ENCODE results near the gene FRMD8.

FRMD8 gene

DNA sequence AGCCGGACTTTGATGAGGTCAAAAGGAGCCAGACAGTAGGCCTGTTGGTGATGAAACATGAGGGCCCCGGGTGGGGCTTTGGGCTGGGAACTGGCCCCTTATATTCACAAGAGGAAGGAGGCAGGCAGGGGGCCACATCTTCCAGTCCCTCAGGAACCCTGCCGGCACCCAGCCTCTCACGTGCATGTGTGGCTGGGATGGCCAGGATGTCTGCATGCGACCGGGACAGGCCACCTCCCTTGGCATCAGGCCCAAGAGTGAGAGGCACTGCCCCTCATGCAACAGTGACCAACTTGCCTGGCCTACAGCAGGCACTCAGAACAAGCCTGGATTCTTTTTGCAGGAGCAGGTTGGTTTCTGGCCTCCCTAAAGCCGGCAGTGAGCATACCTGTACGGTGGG is 9.4 kb upstream of the FRMD8 start:
- DNase-seq = no peak

DNA sequence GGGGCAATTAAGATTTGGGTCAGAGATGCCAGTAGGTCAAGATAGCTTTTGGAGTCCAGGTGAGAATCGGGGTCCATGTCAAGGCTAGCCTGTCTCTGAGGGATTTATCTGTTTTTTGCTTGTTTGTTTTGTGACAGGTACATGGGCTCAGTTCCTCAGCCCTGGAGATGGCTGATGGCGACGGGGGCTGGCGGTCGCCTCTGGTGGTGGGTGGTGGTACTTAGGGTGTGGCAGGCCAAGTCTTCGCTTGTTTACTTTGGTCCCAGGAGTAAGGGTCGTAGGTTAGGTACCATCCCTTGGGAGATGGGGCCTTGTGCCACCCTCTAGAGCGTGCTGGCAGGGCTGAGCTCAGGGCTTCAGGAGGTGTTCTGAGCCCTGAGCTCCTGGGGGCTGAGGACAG is 8.7 kb upstream of the FRMD8 start:
- DNase-seq = no peak

DNA sequence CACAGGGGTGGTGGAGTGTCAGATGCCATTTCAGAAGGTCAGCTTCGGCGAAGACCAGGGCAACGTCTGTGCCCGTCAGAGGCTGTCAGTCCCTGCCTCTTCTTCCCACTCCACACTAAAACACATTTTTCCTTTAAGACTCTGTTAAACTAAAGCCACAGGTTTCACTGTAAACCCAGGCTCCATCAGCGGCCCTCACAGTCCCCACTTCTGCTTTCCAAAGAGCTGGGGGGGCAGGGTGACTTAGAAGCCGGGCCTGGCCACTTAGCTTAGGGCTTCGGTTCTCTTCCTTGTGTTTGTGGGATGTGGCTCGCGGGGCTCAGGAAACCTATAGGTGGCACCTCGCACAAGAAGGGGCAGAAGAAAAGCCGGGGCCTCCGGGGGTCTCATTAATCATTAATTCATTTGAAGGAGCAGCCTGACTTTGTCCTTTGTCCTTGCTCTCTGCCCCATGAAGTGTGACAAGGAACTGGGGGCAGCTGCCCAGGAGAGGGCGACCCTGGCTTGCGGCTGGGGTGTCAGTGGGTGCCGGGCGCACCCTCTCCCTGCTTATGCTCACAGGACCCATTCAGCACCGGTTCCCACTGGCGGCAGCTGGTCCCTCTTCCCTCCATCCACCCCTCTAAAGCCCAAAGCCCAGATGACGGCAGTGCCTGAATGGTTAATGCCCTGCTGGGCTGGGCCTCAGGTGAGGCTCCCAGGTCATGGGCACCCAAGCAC is 8.1 kb upstream of the FRMD8 start:
- no peak for DNase-seq

DNA sequence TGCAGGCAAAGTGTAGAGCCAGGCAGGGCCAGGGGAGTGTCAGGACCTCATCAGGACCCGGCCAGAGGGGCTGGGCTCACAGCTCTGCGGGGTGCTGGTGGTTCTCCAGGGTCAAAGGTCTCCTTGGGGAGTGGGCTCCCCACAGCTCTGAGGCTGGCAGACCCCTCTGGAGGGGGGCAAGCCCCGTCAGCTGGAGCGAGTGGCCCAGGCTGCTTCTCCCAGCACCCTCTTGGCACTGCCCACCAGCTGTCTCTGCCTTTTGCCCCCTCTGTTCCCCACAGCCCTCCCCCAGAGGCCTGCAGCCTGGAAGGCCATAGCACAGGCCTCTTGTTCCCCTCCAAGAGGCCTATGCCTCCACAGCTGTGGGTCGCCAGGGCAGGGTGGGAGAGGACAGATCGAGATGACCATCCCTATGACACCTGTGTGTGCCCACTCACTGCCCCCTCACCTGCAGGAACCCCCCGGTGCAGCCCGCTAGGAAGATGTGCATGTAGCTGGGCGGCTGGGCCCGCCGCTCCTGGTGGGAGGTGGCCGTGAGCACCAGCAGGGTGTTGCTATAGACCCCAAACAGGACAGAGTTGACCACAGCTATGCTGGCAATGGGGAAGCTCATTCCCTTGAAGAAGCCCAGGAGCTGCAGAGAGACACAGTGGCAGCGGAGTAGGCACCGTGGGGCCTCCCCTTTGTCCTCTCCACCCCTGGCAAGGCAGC is 7.4 kb upstream of the FRMD8 start:
- DNase-seq = no peak

DNA sequence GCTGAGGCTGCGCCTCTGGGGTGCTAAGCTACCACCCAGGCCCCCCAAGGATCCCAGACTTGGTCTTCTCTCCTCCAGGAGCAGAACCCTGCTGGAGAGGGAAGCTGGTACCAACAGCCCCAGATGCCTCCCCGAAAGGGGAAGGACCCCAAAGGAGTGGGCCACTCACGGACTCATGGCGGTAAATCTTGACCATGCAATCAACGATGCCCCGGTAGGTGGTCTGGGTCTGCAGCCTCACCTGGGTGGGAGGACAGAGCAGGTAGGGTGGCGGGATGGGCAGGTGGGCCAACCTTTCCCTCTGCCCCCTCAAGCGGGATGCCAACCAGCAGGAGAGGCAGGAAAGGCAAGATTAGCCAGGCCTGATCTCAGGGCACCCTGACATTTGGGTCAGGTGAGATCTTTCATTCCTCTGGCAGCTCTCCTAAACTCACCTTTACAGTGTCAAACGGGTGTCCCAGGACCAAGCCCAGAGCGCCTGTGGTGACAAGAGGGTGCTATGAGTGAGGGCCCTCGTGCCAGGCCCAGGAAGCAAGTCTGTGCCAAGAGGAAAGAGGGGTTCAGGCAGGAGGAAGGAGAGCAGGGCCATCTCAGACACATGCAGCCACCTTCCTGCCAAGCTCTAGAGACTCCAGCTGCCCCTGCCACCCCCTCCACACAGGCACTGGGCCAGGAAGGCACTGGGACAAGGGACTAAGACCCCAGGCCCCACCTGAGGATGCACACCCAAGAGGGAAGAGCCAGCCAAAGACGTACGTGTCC is 6.6 kb upstream of the FRMD8 start:
- no peak for DNase-seq

DNA sequence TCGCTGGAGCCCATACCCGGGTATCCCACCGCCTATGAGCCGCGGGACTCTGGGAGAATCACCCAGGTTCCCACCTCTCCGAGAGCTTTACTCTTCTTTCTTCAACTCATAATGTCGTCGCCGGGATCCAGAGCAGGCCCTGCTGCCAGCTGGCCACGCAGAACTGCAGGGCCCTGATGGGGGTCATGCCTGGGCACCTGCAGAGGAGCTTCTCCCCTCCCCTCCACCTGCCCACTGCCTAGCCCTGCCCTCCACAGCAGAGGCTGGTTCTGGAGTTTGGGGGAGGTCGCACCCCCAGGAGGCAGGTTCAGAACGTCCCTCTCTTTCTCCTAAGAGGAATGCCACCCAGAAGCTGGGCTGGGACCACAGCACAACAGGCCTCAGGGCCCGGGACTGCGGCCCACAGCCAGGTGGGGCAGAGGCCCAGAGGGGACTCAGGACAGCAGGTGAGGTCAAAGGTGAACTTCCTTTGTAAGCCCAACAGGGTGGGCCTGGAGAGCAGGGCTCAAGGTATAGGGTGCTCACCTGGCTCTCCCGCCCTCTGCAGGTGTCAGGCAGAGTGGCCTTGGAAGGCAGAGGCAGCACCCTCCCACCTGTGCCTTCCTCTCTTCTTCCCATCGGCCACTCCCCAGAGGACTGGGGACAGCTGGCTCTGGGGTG is 5.8 kb upstream of the FRMD8 start:
- no peak for DNase-seq

DNA sequence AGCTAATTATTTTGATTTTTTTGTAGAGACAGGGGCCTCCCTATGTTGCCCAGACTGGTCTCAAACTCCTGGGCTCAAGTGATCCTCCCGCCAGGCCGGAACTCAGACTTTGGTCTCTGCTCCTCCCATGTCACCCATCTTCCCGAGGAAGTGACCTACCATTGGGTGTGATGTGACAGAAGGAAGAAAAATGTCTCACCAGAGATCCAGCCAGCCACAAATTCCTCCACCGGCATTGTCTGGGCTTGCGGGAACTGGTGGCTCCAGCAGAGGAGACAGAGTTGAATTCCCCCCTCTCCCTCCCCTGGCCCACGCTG is 4.8 kb upstream of the FRMD8 start:
- no peak for DNase-seq

DNA sequence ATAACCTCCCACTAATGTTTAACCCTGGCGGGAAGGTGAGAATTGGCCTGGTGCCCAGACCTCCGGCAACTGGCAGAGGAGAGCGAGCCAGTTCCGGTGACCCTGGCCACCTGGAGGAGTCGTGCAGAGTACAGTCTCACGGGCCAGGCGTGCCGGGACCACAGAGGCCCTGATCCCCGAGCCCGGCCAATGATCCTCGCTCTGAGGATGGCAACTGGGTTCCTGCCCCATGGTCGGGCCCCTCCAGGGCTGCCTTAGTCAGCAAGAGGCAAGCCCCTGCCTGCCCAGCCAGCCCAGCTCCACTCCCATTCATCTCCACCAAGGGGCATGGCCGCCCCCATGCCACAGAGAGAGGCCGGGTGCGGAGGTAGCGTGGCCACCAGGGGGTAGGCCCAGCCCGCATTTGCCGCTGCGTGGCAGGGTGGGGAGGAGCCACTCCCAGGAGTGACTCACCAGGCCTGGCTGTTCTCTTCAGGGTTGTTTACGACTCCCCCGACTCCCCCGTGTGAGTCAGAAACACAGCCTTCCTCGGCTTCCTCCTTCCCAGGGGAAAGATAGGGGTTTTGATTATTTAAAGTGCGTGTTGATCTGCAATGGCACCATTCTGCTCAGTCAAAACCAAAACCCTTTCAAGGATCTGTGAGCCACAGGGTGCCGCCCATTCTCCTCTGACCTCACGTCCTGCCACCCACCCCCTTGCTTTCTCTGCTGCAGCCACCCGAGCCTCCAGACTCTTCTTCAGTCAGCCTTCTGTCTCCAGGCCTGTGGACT is 4.2 kb upstream of the FRMD8 start, which contains the start of gene SLC25A45:
TSS of gene SLC25A45 (minus strand) at position 614 of the 771 bp plus-strand sequence. CDS start 695 bp downstream, outside the sequence.
- peak; percentile 89 for DNase-seq

DNA sequence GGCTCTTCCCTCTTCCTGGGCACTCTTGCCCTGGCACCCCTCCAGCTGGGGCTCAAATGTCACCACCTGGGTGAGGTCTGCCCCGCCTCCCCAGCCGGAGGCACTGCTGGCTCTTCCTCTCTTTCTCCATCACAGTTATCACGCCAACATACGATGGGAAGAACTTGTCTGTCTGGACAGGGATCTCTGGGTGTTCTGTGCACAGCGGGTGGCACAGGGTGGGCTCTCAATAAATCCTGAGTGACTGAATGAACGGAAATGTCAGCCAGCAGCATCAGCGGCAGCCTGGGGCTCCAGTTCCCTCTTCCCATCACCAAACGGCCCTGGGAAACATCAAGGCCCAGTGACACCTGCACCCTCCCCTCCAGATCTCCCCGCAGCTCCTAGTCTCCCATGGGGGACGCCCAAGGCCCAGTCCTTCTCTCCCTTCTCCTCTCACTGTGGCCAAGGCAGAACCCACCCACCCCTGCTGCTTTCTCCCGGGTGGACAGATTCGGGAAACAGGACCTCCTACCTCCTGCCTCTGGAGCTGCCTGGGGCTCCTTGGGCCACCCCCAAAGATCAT is 3.6 kb upstream of the FRMD8 start:
- DNase-seq = no peak

DNA sequence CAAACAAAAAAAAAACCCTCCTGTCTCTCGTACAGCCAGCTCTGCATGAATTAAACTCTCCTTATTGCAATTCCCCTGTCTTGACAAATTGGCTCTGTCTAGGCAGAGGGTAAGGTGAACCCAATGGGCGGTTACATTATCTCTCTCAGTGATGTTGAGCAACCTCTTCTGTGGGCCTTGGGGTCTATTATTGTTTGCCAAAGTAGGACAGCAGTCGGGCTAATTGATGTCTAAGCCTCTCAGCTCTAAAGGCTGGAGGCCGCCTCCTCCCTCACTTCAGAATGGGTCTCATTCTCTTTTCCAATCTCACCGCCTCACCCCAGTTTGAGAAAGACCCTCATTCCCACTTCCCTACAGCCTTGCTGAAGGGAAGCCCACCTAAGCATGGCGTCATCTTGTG is 2.7 kb upstream of the FRMD8 start:
- DNase-seq = no peak

DNA sequence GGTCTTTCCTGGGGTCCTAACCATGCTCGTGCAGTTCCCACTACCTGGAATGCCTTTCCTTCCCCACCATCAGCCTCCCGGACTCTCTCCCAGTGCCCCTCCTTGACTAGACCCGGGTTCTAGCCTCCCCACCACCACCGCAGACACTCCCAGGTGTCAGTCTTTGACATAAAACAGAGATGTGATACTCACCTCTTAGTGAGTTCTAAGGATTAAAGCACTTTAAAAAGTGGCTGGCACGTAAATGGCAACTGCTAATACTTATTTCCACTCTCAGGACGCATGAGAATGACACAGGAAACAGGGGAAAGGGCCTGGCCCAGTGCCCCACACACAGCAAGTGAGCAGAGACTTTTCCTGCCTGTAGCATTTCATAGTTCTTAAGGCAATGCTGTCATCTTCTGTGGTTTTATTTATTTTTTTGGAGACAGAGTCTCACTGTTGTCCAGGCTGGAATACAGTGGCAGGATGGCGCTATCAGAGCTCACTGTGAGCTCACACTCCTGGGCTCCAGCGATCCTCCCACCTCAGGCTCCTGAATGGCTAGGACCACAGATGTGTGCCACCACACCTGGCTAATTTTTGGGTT is 2.0 kb upstream of the FRMD8 start:
- no peak for DNase-seq

DNA sequence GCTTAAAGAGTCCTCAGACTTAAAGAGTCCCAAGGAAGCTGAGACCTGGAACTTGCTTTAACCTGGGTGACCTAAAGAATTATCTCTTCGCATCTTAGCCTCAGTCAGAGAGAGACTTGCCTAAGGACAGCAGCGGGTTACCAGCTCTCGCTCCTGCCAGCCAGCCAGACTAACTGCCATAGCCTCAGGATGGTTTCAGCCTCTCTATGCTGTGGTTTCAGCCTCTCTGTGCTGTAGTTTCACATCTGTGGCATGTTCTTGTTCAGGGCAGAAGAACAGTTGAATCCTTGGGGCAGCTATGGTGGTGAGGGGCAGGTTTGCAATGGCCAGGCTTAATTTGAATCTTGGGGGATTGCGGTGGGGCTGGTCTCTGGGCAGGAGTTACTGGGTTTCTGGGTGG is 2.3 kb downstream of the FRMD8 start:
- DNase-seq = no peak

DNA sequence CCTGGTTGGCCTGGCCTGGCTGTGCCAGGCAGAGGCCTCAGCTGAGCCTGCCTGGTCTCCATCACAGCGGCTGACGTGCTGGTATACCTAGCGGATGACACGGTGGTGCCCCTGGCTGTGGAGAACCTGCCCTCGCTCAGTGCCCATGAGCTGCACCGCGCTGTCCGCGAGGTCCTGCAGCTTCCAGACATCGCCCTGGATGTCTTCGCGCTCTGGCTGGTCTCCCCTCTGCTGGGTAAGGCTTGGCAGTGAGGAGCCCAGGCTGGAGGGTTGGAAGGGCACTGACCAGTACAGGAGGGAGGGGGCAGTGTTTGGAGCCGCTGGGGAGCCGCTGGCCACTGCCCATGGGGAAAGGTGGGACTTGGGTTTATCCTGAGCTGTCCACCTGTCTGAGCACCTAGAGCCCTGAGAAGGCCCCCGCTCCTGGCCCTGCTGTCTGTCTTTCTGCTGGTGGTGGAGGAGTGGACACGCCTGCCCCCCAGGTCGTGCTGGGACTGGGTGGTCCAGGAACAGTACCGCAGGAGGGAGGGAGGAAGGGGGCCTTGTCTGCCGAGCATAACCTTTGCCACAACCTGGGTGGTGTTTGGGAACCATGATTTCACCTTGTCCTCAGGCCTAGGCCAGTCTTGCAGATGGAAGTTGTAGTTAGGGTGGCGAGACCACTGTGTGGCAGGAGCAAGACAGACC is 3.0 kb downstream of the FRMD8 start:
- no peak for DNase-seq

DNA sequence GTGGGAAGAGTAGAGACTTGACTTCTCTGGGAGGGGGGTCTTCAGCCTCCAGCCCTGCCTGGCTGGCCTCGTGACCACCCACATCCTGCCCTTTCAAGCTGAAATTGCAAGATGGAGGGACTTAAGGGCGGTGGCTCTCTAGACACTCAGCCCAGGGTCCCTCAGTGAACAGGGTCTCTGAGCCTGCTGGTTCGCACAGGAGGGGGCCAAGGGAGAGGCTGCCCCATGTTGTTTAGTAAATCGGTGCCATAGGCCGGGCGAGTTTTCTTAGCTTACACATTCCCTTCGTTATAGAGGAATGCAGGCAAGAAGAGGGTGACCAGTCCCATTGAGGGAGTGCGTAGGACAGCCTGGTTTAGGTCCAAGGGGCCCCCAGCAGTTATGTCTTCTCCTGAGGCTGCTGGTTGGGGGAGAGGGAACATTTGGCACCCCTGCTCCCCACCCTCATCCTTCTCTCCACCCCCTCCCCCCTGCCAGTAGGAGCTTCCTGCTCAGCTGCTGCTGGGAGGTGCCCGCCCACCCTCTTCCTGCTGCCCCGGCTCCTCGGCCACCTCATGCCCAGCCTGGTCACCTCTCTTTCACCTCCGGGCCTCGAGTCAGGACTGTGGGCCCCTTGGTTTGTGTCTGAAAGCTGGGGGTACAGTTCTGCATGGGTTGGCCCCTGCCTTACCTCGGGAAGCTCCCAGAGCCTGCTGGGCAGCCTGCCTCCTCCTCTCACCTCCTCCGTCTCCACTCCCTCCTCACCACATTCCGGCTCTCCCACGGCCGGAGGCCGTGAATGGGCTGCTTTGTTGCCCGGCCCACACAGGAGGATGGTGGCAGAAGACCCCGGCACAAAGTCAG is 3.9 kb downstream of the FRMD8 start:
- DNase-seq = no peak

DNA sequence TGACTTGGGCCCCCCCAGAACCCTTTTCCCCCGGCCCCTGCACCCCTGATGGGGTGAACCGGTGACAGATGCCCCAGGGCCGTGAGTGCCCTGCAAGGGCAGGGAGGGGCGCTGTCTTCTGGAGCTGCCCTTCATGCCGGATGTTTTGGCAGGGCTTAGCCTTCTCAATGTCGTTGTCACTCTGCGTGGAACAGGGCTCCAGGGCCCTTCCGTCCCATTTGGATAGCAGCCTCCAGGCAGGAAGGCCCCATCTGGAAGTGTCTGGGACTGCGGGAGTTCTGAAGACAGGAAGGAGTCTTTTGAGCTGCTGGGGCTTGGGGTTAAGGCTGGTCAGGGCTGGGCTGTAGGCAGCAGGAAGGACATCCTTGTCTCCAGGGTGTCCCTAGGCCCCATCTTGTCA is 4.6 kb downstream of the FRMD8 start:
- no peak for DNase-seq

DNA sequence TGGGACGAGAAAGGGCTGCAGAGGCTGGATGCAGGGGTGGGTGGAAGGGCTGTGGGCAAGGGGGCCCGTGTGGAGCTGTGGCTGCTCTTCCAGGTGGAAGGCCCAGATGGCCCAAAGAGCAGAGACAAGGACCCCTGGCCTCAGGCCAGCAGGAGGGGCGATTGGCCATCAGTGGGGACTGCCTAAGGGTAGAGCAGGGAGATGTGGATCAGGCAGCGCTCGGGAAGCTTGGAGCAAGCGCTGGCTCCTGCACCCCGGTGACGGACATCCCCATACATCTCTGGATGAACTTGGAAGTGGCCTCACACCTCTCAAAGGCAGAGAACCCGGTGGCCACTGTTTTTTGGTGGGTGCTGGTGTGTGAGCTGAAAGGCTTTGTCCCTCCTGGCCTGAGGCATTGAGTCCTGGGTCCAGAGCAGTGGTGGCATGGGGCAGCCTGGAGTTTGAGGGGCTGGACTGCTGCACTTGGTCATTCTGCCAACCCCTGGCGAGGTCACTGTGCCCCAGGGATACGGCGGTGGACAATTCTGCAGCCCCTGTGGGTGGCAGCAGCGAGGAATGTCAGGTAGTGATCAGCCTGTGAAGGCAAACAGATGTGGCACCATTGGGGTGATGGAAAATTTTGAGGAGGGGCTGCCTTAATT is 5.9 kb downstream of the FRMD8 start:
- DNase-seq = no peak

DNA sequence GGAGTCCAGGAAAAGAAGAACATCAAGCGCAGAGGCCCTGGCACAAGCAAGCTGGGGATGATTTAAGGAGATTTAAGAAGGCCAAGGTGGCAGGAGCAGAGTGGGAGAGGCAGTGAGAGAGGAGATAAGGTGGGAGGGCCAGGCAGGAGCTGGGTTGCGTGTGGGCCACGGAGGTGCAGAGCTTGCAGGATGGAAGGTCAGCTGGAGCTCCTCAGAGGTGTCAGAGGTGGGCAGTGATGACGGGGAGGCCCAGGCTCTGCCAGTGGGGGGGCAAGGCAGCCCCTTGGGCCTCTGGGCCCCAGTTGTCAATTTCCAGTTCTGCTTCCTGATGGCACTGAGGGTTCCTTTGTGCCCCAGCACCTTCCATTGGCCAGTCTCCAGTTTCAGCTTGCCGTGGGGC is 6.5 kb downstream of the FRMD8 start:
- no peak for DNase-seq

DNA sequence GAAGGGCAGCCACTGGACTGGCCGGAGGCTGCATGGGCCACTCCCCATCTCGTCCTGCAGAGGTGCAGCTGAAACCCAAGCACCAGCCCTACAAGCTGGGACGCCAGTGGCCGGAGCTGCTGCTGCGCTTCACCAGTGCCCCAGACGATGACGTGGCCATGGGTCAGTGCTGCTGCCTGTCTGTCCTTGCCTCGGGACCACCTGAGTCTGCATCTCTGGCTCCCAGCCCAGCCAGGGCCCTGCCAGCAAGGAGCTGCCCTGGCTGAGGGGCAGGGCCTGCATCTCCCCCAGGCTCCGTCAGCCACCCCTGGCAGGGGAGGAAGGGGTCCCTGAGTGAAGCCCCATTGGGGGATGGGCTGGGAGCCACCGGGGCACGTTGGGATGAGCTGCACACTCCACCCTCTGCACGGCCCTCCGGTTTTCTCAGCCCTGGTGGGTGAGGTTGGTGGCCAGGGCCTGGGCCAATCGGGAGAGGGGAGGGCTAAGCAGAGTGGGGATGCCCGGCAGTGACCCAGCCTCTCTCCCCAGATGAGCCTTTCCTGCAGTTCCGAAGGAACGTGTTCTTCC is 7.2 kb downstream of the FRMD8 start:
- DNase-seq = no peak

DNA sequence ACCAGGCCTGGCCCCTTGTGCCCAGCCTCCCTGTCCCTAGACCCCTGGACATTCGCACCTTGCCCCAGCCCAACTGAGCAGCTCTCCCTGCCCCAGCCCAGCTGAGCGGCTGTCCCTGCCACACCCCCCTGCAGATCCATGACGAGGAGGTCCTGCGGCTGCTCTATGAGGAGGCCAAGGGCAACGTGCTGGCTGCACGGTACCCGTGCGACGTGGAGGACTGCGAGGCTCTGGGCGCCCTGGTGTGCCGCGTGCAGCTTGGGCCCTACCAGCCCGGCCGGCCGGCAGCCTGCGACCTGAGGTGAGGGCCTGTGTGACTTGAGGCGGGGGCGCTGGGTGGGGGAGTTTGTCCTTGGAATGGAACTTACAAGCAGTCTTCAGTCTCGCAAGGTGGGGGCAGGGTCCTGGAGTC is 7.7 kb downstream of the FRMD8 start:
- no peak for DNase-seq
